Measurements from ENCODE around the gene DOCK7.

Gene DOCK7

DNA sequence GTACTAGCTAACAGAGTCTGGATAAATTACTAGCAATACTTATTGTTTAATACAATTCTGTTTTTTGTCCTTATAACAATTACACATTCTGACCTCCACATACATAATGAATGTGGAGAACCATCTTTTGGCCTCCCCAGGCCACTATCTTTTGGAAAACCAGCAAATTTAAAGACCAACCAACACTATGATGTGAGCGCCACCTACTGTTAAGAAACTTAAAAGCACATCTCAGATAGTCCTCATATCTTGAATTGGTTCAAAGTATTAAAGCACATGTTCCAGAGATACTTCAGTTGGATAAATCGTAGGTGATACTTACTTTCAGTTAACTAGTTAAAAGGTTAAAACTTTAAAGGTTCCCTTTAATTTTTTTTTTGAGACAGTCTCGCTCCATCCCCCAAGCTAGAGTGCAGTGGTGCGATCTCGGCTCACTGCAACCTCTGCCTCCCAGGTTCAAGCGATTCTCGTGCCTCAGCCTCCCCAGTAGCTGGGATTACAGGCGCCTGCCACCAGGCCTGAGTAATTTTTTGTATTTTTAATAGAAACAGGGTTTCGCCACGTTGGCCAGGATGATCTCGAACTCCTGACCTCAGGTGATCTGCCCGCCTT, 280.7 kb downstream of the DOCK7 start:
- TF ChIP-seq FOXP2 (optimal IDR thresholded peaks at IDR 0.05; ENCODE audit: control extremely low read depth, extremely low read length, insufficient read depth) (no peak), POLR2AphosphoS5 (IDR thresholded peaks at IDR 0.05; ENCODE audit: borderline replicate concordance, low read depth, low read length) (no peak), EZH2 (IDR thresholded peaks at IDR 0.05) (no peak)
- no peaks in the 10 kb centered on the region for H3K36me3 ChIP-seq (ENCODE audit: insufficient read depth, low read length)
- no peak overlapping the region for H3K27ac ChIP-seq
- H3K9me3 ChIP-seq (ENCODE audit: low read depth, low read length): no peaks in the 10 kb centered on the region
- no peak overlapping the region for H3K4me3 ChIP-seq
- DNase-seq (ENCODE audit: low read depth, low spot score): peak; percentile 55
- no peak overlapping the region for H3K9ac ChIP-seq (ENCODE audit: insufficient read length)

DNA sequence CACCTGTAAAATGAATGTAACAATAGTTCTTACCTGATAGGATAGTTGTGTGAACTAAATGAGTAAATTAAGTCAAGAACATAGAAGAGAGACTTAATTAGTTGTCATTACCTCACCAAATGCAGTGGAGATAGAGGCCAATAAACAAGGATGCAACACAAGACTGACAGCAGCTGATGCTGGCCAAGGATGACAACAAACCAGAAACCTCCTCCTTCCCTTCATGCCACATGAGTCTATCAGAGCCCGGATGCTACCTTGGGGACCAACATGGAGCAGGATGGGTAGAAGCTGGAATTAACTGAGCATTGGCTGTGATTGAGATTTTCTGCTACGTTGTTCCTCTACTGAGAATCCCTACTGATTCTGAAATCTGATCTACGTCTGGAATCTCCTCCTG, 281.6 kb downstream of the DOCK7 start:
- H3K36me3 ChIP-seq (ENCODE audit: insufficient read depth, low read length): no peaks in the 10 kb centered on the region
- no peak overlapping the region for H3K4me3 ChIP-seq
- no peak overlapping the region for H3K9ac ChIP-seq (ENCODE audit: insufficient read length)
- no peak for DNase-seq (ENCODE audit: low read depth, low spot score)
- H3K27ac ChIP-seq: no peak overlapping the region
- no peak for TF ChIP-seq POLR2AphosphoS5 (IDR thresholded peaks at IDR 0.05; ENCODE audit: borderline replicate concordance, low read depth, low read length)
- no peak for TF ChIP-seq EZH2 (IDR thresholded peaks at IDR 0.05)
- TF ChIP-seq FOXP2 (optimal IDR thresholded peaks at IDR 0.05; ENCODE audit: control extremely low read depth, extremely low read length, insufficient read depth): no peak
- no peaks in the 10 kb centered on the region for H3K9me3 ChIP-seq (ENCODE audit: low read depth, low read length)

GRCh38 chr1:62405247-62405646, 282.9 kb downstream of the DOCK7 start:
- TF ChIP-seq POLR2AphosphoS5 (IDR thresholded peaks at IDR 0.05; ENCODE audit: borderline replicate concordance, low read depth, low read length) (no peak), EZH2 (IDR thresholded peaks at IDR 0.05) (no peak), FOXP2 (optimal IDR thresholded peaks at IDR 0.05; ENCODE audit: control extremely low read depth, extremely low read length, insufficient read depth) (no peak)

More at GRCh38 chr1:62405247-62405646, 282.9 kb downstream of the DOCK7 start:
- Histone ChIP-seq H3K9ac (ENCODE audit: insufficient read length) (no peak overlapping the region), H3K4me3 (no peak overlapping the region), H3K9me3 (ENCODE audit: low read depth, low read length) (no peaks in the 10 kb centered on the region), H3K36me3 (ENCODE audit: insufficient read depth, low read length) (no peaks in the 10 kb centered on the region), H3K27ac (no peak overlapping the region)
- no peak for DNase-seq (ENCODE audit: low read depth, low spot score)
